ENCODE data around the gene PPP1R37. TPM values are rescaled to one million over a fixed set of nuclear protein-coding genes. Genes with fewer than 3 reads are reported as not detected.
"Not testable (repeated sequence)": the region's sequence is repeated elsewhere in the genome, so short reads cannot be mapped to it uniquely, and the experiment has no call there.

Gene PPP1R37
- total and polyA plus RNA-seq, 2 experiments from 2014 or later: 11.8 to 51.8 TPM

- no peaks in the 10 kb centered on the region for H3K36me3 ChIP-seq
- H3K4me1 ChIP-seq (ENCODE audit: low read depth): peaks cover 20% of the 10 kb centered on the region
- no peak for DNase-seq (ENCODE audit: low read depth in 1 of 2, low spot score in 1 of 2)
- H3K27ac ChIP-seq: no peak overlapping the region
- no peak for TF ChIP-seq CTCF (IDR thresholded peaks at IDR 0.05; ENCODE audit: low read depth, low read length)
- H3K27me3 ChIP-seq: no peaks in the 10 kb centered on the region
- H3K4me3 ChIP-seq: no peak overlapping the region
- no peaks in the 10 kb centered on the region for H3K9me3 ChIP-seq (ENCODE audit: low read depth)
Measured at GRCh38 chr19:45102481-45102880, 9.5 kb downstream of the PPP1R37 start.

GRCh38 chr19:45103156-45103507, 10.2 kb downstream of the PPP1R37 start:
- DNase-seq (ENCODE audit: low read depth in 1 of 2, low spot score in 1 of 2): peak in 1 of 2 donors; percentile 21
- Histone ChIP-seq H3K4me1 (ENCODE audit: low read depth) (peaks cover 14% of the 10 kb centered on the region), H3K27ac (no peak overlapping the region), H3K27me3 (no peaks in the 10 kb centered on the region), H3K4me3 (no peak overlapping the region), H3K36me3 (no peaks in the 10 kb centered on the region), H3K9me3 (ENCODE audit: low read depth) (no peaks in the 10 kb centered on the region)
- no peak for TF ChIP-seq CTCF (IDR thresholded peaks at IDR 0.05; ENCODE audit: low read depth, low read length)

GRCh38 chr19:45103508-45104319, 10.7 kb downstream of the PPP1R37 start:
- H3K9me3 ChIP-seq (ENCODE audit: low read depth): no peaks in the 10 kb centered on the region
- no peaks in the 10 kb centered on the region for H3K36me3 ChIP-seq
- no peak for DNase-seq (ENCODE audit: low read depth in 1 of 2, low spot score in 1 of 2)
- no peak overlapping the region for H3K4me3 ChIP-seq
- H3K27me3 ChIP-seq: no peaks in the 10 kb centered on the region
- no peak overlapping the region for H3K27ac ChIP-seq
- no peak for TF ChIP-seq CTCF (IDR thresholded peaks at IDR 0.05; ENCODE audit: low read depth, low read length)
- peaks cover 14% of the 10 kb centered on the region for H3K4me1 ChIP-seq (ENCODE audit: low read depth)

- H3K4me3 ChIP-seq: no peak overlapping the region
- H3K27ac ChIP-seq: no peak overlapping the region
- no peaks in the 10 kb centered on the region for H3K9me3 ChIP-seq (ENCODE audit: low read depth)
- DNase-seq (ENCODE audit: low read depth in 1 of 2, low spot score in 1 of 2): no peak
- H3K4me1 ChIP-seq (ENCODE audit: low read depth): peaks cover 8% of the 10 kb centered on the region
- no peaks in the 10 kb centered on the region for H3K27me3 ChIP-seq
- TF ChIP-seq CTCF (IDR thresholded peaks at IDR 0.05; ENCODE audit: low read depth, low read length): no peak
- no peaks in the 10 kb centered on the region for H3K36me3 ChIP-seq
Measured at GRCh38 chr19:45104658-45105349, 11.8 kb downstream of the PPP1R37 start.

GRCh38 chr19:45106363-45106762, 13.4 kb downstream of the PPP1R37 start:
- not testable (repeated sequence) for H3K4me3 ChIP-seq; DNase-seq (ENCODE audit: low read depth in 1 of 2, low spot score in 1 of 2); H3K36me3 ChIP-seq; H3K9me3 ChIP-seq (ENCODE audit: low read depth); H3K27me3 ChIP-seq; H3K4me1 ChIP-seq (ENCODE audit: low read depth); H3K27ac ChIP-seq

GRCh38 chr19:45107621-45108150, 14.7 kb downstream of the PPP1R37 start:
- Histone ChIP-seq H3K4me1 (ENCODE audit: low read depth) (peaks cover 4% of the 10 kb centered on the region), H3K9me3 (ENCODE audit: low read depth) (no peaks in the 10 kb centered on the region), H3K36me3 (no peaks in the 10 kb centered on the region), H3K4me3 (no peak overlapping the region), H3K27me3 (no peaks in the 10 kb centered on the region), H3K27ac (no peak overlapping the region)
- TF ChIP-seq CTCF (IDR thresholded peaks at IDR 0.05; ENCODE audit: low read depth, low read length): no peak
- DNase-seq (ENCODE audit: low read depth in 1 of 2, low spot score in 1 of 2): no peak

Data from cardiac muscle cell (in vitro differentiated cells and primary cell).